ENCODE data around the gene CNTNAP2. TPM values are rescaled to one million over a fixed set of nuclear protein-coding genes. Genes with fewer than 3 reads are reported as not detected.

Gene CNTNAP2
- total and polyA plus RNA-seq, 9 donors, result 8.3 to 18.8 (median 10.4) TPM

DNA sequence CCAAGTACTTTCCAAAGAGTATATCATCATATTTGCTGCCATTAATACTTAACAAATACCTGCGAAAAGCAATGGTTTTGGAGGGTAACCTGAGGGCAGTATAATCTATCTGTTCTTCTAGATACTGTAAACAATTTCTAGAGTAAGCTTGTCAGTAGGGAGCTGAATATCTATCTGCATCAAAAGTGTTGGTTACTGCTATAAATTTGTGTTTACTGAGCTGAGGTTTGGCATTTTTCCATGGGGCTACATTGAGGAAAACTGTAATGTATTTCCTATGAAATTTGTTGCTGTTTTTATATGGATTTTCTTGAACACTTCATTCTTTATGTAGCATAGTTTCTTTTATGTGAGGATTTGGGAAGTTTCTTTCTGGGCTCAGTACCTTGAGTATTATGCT, 913.4 kb downstream of the CNTNAP2 start:
- WGBS (ENCODE audit: insufficient coverage), result no CpG with 5 or more reads among the region's 1 CpG
- H3K36me3 ChIP-seq (ENCODE audit: control insufficient read depth, insufficient read depth, low read length), result no peaks in the 10 kb centered on the region
- no peaks in the 10 kb centered on the region for H3K4me1 ChIP-seq (ENCODE audit: control insufficient read depth, insufficient read depth, low read length)
- no peaks in the 10 kb centered on the region for H3K9me3 ChIP-seq (replicated peaks; ENCODE audit: control insufficient read depth, low read depth, low read length)
- H3K4me3 ChIP-seq (ENCODE audit: low read length), result no peak overlapping the region
- H3K27me3 ChIP-seq (ENCODE audit: control insufficient read depth, insufficient read depth, low read length), result no peaks in the 10 kb centered on the region
- no peak for DNase-seq
- H3K27ac ChIP-seq (ENCODE audit: low read length), result no peak overlapping the region

DNA sequence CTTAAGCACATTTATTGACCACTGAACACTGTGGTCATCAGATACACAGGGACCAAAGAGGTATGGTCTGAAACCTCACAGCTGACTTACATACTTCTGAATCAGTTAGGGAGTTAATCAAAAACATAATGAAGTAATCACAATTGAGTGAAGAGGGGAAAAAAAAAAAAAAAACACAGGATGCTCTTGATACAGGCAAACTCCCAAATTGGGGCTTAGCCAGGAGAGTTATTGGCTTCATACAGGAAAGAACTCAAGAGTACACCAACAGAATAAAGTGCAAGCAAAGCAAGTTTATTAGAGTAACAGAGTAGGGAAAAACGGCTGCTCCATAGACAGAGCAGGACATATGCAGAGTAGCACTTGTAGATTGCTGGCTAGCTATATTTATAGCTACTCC, 917.0 kb downstream of the CNTNAP2 start:
- Histone ChIP-seq H3K27ac (ENCODE audit: low read length) (peak overlapping the region; percentile 59), H3K9me3 (replicated peaks; ENCODE audit: control insufficient read depth, low read depth, low read length) (no peaks in the 10 kb centered on the region), H3K36me3 (ENCODE audit: control insufficient read depth, insufficient read depth, low read length) (no peaks in the 10 kb centered on the region), H3K4me1 (ENCODE audit: control insufficient read depth, insufficient read depth, low read length) (no peaks in the 10 kb centered on the region), H3K27me3 (ENCODE audit: control insufficient read depth, insufficient read depth, low read length) (no peaks in the 10 kb centered on the region), H3K4me3 (ENCODE audit: low read length) (no peak overlapping the region)
- WGBS (ENCODE audit: insufficient coverage), result no CpG with 5 or more reads among the region's 1 CpG
- peak; percentile 96 for DNase-seq

DNA sequence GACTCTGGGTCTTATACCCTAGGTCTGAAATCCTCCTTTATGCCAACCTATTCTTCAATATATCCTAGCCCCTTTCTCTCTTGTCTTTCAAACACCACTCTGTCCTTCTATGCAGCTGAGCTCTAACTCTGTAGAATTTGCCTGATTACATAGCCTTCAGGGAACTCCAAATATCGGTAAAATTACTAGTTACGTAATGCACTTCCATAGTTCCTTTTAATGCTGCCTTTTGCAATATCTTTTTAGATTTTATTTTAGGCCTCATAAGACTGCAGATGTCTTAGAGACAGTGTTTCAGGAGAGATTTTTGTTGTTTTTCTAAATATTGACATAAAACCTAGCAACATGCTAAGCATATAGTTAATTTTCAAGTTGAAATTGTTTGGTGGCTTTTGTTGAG, 924.8 kb downstream of the CNTNAP2 start:
- Histone ChIP-seq H3K27me3 (ENCODE audit: control insufficient read depth, insufficient read depth, low read length) (no peaks in the 10 kb centered on the region), H3K9me3 (replicated peaks; ENCODE audit: control insufficient read depth, low read depth, low read length) (no peaks in the 10 kb centered on the region), H3K4me1 (ENCODE audit: control insufficient read depth, insufficient read depth, low read length) (no peaks in the 10 kb centered on the region), H3K4me3 (ENCODE audit: low read length) (no peak overlapping the region), H3K36me3 (ENCODE audit: control insufficient read depth, insufficient read depth, low read length) (no peaks in the 10 kb centered on the region), H3K27ac (ENCODE audit: low read length) (peak overlapping the region; percentile 8)
- WGBS (ENCODE audit: insufficient coverage), result 40% methylated on average over 1 of the region's 2 CpGs
- DNase-seq, result peak; percentile 75

DNA sequence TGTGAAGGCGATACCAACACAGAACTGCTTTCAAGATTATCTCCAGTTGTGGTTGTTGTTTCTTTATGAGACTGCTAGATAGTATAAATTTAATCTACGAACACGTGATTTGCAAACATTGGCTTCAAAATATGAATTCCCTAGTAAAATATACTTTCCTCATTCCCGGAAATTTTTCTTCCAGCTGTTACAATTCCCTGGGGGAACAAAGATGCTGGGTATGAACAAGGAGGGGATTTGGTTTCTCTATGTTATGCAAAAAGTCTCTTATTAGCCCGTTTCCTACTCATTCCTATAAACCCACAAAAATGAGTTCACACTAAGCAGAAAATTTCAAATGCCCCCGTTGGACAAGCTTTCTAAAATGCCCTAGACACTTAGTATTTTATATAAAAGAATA, 928.3 kb downstream of the CNTNAP2 start:
- no CpG with 5 or more reads among the region's 6 CpGs for WGBS (ENCODE audit: insufficient coverage)

DNA sequence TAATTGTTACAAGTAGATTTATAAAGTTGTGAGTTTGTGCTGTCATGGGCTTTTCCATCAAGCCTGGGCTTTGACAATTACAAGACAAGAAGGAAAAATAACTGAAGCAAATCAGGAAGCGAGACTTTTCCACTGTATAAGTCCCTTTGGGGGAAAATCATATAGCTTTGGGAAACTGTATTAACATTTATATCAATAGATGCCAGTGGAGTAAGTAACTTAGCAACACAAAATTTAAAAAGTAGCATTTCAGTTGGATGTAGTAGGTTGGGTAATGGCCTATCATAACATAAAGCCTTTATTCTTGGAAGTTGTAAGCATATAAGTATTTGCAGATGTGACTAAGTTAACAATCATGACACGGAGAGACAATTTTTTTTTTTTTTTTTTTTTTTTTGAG, 931.1 kb downstream of the CNTNAP2 start:
- H3K4me3 ChIP-seq (ENCODE audit: low read length), result no peak overlapping the region
- no peak overlapping the region for H3K27ac ChIP-seq (ENCODE audit: low read length)
- H3K4me1 ChIP-seq (ENCODE audit: control insufficient read depth, insufficient read depth, low read length), result no peaks in the 10 kb centered on the region
- peak; percentile 70 for DNase-seq
- H3K36me3 ChIP-seq (ENCODE audit: control insufficient read depth, insufficient read depth, low read length), result no peaks in the 10 kb centered on the region
- H3K9me3 ChIP-seq (replicated peaks; ENCODE audit: control insufficient read depth, low read depth, low read length), result no peaks in the 10 kb centered on the region
- WGBS (ENCODE audit: insufficient coverage), result no CpG with 5 or more reads among the region's 2 CpGs
- H3K27me3 ChIP-seq (ENCODE audit: control insufficient read depth, insufficient read depth, low read length), result no peaks in the 10 kb centered on the region

More for the DNA sequence above, 928.3 kb downstream of the CNTNAP2 start:
- Histone ChIP-seq H3K9me3 (replicated peaks; ENCODE audit: control insufficient read depth, low read depth, low read length) (no peaks in the 10 kb centered on the region), H3K27me3 (ENCODE audit: control insufficient read depth, insufficient read depth, low read length) (no peaks in the 10 kb centered on the region), H3K36me3 (ENCODE audit: control insufficient read depth, insufficient read depth, low read length) (no peaks in the 10 kb centered on the region), H3K4me1 (ENCODE audit: control insufficient read depth, insufficient read depth, low read length) (no peaks in the 10 kb centered on the region), H3K4me3 (ENCODE audit: low read length) (no peak overlapping the region), H3K27ac (ENCODE audit: low read length) (no peak overlapping the region)
- peak; percentile 66 for DNase-seq

DNA sequence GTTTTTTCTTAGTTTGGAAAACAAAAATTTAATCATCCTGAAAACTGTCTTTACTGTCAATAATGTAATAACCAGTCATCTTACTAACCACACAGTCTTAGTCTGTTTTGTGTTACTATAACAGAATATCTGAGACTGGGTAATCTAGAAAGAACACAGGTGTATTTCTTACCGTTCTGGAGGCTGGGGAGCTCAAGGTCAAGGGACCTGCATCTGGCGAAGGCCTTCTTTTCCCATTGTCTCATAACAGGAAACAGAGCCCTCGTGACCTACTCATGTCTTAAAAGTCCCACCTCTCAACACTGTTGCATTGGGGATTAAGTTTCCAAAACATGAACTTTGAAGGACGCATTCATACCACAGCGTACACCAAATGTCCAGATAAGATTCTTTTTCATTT, 932.3 kb downstream of the CNTNAP2 start:
- H3K27ac ChIP-seq (ENCODE audit: low read length), result no peak overlapping the region
- no peaks in the 10 kb centered on the region for H3K9me3 ChIP-seq (replicated peaks; ENCODE audit: control insufficient read depth, low read depth, low read length)
- no CpG with 5 or more reads among the region's 5 CpGs for WGBS (ENCODE audit: insufficient coverage)

DNA sequence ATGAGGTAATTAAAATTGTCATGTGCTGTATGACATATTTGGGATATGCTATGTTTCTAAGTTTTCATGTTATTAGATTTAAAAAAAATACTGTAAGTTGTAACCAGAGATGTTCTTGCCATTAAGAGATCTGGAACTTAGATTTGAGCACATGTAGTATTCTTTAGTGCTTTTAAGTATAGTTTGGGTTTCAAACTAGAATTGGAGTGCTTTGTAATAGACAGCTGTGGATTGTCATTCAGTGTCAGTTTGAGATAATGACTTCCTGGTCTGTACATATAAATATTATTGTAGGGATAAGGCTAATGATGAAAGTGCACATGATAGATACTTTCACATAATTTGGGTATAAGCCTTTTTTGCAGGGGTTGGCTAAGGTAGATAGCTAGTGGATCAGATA, 936.2 kb downstream of the CNTNAP2 start:
- H3K9me3 ChIP-seq (replicated peaks; ENCODE audit: control insufficient read depth, low read depth, low read length), result no peaks in the 10 kb centered on the region
- H3K4me1 ChIP-seq (ENCODE audit: control insufficient read depth, insufficient read depth, low read length), result no peaks in the 10 kb centered on the region
- no peak overlapping the region for H3K27ac ChIP-seq (ENCODE audit: low read length)
- no peaks in the 10 kb centered on the region for H3K36me3 ChIP-seq (ENCODE audit: control insufficient read depth, insufficient read depth, low read length)
- H3K4me3 ChIP-seq (ENCODE audit: low read length), result no peak overlapping the region
- no peak for DNase-seq
- H3K27me3 ChIP-seq (ENCODE audit: control insufficient read depth, insufficient read depth, low read length), result no peaks in the 10 kb centered on the region

More for the DNA sequence above, 932.3 kb downstream of the CNTNAP2 start:
- DNase-seq, result no peak
- no peaks in the 10 kb centered on the region for H3K36me3 ChIP-seq (ENCODE audit: control insufficient read depth, insufficient read depth, low read length)
- H3K4me3 ChIP-seq (ENCODE audit: low read length), result no peak overlapping the region
- H3K27me3 ChIP-seq (ENCODE audit: control insufficient read depth, insufficient read depth, low read length), result no peaks in the 10 kb centered on the region
- no peaks in the 10 kb centered on the region for H3K4me1 ChIP-seq (ENCODE audit: control insufficient read depth, insufficient read depth, low read length)

DNA sequence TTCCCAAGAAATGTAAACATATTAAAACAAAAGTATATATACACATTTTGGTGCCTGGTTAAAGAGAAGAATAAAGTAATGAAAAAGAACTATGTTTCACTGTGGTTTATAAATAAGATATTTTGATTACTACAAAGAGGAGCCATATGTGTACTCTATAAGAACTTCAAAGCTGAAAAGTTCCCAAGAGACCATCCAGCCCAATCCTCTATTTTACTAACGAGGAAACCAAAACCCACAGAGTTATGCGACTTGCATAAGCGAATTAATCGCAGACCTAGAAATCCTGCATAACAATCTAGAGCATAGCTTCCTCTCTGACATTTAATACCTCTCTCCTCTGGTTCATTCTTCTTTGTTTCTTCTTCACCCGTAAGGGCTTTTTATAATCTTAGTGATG, 937.1 kb downstream of the CNTNAP2 start:
- H3K9me3 ChIP-seq (replicated peaks; ENCODE audit: control insufficient read depth, low read depth, low read length), result no peaks in the 10 kb centered on the region
- no peak for DNase-seq
- 52% methylated on average over 4 of the region's 5 CpGs for WGBS (ENCODE audit: insufficient coverage)
- no peaks in the 10 kb centered on the region for H3K36me3 ChIP-seq (ENCODE audit: control insufficient read depth, insufficient read depth, low read length)
- H3K27ac ChIP-seq (ENCODE audit: low read length), result no peak overlapping the region
- no peak overlapping the region for H3K4me3 ChIP-seq (ENCODE audit: low read length)
- H3K4me1 ChIP-seq (ENCODE audit: control insufficient read depth, insufficient read depth, low read length), result no peaks in the 10 kb centered on the region
- no peaks in the 10 kb centered on the region for H3K27me3 ChIP-seq (ENCODE audit: control insufficient read depth, insufficient read depth, low read length)

DNA sequence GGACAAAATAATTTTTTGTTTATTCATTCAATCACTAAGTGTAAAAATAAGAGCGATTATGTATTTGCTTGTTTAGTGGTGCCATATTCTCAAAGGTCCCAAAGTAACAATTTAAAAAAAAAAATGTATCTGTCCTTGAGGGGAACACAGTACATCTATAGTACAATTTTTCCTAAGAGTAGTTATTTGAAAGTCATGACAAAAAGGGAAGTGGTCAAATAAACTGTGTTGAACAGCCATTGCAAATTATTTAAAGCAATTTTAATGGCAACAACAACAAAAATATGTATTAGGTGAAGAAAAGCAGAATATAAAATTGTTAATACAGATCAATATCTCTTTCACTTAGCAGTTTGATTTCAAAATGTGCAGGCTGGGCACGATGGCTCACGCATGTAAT, 943.5 kb downstream of the CNTNAP2 start:
- no peaks in the 10 kb centered on the region for H3K27me3 ChIP-seq (ENCODE audit: control insufficient read depth, insufficient read depth, low read length)
- DNase-seq, result no peak
- no peaks in the 10 kb centered on the region for H3K4me1 ChIP-seq (ENCODE audit: control insufficient read depth, insufficient read depth, low read length)
- no peaks in the 10 kb centered on the region for H3K36me3 ChIP-seq (ENCODE audit: control insufficient read depth, insufficient read depth, low read length)
- no peak overlapping the region for H3K4me3 ChIP-seq (ENCODE audit: low read length)
- 94% methylated on average over 2 of the region's 3 CpGs for WGBS (ENCODE audit: insufficient coverage)
- no peak overlapping the region for H3K27ac ChIP-seq (ENCODE audit: low read length)
- H3K9me3 ChIP-seq (replicated peaks; ENCODE audit: control insufficient read depth, low read depth, low read length), result no peaks in the 10 kb centered on the region

DNA sequence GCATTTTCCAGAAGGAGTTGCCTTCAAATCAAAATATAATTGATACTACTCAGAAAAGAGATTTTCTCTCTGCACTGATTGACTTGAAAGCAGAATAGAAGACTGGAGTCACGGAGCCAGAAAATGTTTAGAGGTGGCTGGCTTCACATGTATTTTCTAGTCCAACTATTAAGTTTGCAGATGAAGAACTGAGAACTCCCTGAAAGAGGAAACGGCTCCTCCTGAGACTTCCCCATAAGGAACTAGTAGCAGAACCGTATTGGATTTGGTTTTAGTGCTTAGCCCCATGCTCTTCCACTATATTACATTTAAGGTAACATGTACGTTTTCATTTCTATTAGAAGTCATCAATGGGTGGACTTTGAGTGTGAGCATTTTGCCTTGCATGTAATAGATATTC, 946.3 kb downstream of the CNTNAP2 start:
- H3K36me3 ChIP-seq (ENCODE audit: control insufficient read depth, insufficient read depth, low read length), result no peaks in the 10 kb centered on the region
- H3K9me3 ChIP-seq (replicated peaks; ENCODE audit: control insufficient read depth, low read depth, low read length), result no peaks in the 10 kb centered on the region
- DNase-seq, result no peak
- no CpG with 5 or more reads among the region's 4 CpGs for WGBS (ENCODE audit: insufficient coverage)
- H3K4me1 ChIP-seq (ENCODE audit: control insufficient read depth, insufficient read depth, low read length), result no peaks in the 10 kb centered on the region
- no peaks in the 10 kb centered on the region for H3K27me3 ChIP-seq (ENCODE audit: control insufficient read depth, insufficient read depth, low read length)
- H3K4me3 ChIP-seq (ENCODE audit: low read length), result no peak overlapping the region
- H3K27ac ChIP-seq (ENCODE audit: low read length), result no peak overlapping the region

DNA sequence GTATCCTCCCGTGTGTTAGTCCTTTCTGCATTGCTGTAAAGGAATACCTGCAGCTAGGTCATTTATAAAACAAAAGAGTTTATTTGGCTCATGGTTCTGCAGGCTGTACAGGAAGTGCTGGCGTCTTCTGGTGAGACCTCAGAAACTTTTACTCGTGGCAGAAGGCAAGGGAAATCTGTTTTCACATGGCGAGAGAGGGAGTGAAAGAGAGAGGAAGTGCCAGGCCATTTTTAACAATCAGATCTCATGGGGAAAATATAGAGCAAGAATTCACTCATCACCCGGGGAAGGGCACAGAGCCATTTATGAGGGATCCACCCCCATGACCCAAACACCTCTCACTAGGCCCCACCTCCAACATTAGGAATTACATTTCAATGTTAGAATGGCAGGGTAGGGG, 952.2 kb downstream of the CNTNAP2 start:
- Histone ChIP-seq H3K9me3 (replicated peaks; ENCODE audit: control insufficient read depth, low read depth, low read length) (no peaks in the 10 kb centered on the region), H3K4me3 (ENCODE audit: low read length) (no peak overlapping the region), H3K36me3 (ENCODE audit: control insufficient read depth, insufficient read depth, low read length) (no peaks in the 10 kb centered on the region), H3K27me3 (ENCODE audit: control insufficient read depth, insufficient read depth, low read length) (no peaks in the 10 kb centered on the region), H3K4me1 (ENCODE audit: control insufficient read depth, insufficient read depth, low read length) (no peaks in the 10 kb centered on the region), H3K27ac (ENCODE audit: low read length) (no peak overlapping the region)
- no peak for DNase-seq
- 66% methylated on average over 2 of the region's 5 CpGs for WGBS (ENCODE audit: insufficient coverage)
